Stimulated activated naive B cell treated with anti-CD40 and anti-IgM and Interleukin-4, amounts not matched to agents 10 μg/mL and 1 μg/mL and 100 μg/mL, for 72 hours (primary cell): ENCODE measurements around the gene SCYL3.
A peak's percentile ranks its signal among the peaks of the same experiment; 100 is the strongest.
"Not testable (repeated sequence)": the region's sequence is repeated elsewhere in the genome, so short reads cannot be mapped to it uniquely, and the experiment has no call there.

Experiments used
- ATAC-seq, 2 donors: fragments of 150-1000 bp; cut with Tn5 transposase; replicated peaks; 2 replicates each; pipeline ENCODE4 v1.10.0; 2021; ENCODE audit warnings: moderate library complexity in 1 of 2
- DNase-seq: peaks from one replicate; pipeline ENCODE4 v3.0.0; 2021
- H3K27ac Mint-ChIP-seq: one replicate; pipeline ENCODE4 v1.8.0; 2022; ENCODE audit warnings: mild to moderate bottlenecking, mixed read lengths
- H3K27me3 Mint-ChIP-seq, 2 donors: one replicate each; pipeline ENCODE4 v1.8.0; 2022; ENCODE audit warnings: mixed read lengths in 2 of 2
- H3K36me3 Mint-ChIP-seq, 2 donors: one replicate each; pipeline ENCODE4 v1.8.0; 2022; ENCODE audit warnings: mixed read lengths in 2 of 2, mild to moderate bottlenecking in 1 of 2
- H3K4me1 Mint-ChIP-seq, 2 donors: one replicate each; pipeline ENCODE4 v1.8.0; 2022; ENCODE audit warnings: mixed read lengths in 2 of 2, mild to moderate bottlenecking in 1 of 2
- H3K4me3 Mint-ChIP-seq, 2 donors: one replicate each; pipeline ENCODE4 v1.8.0; 2022; ENCODE audit warnings: mild to moderate bottlenecking in 2 of 2, mixed read lengths in 2 of 2, moderate library complexity in 1 of 2
- H3K9me3 Mint-ChIP-seq, 2 donors: one replicate each; pipeline ENCODE4 v1.8.0; 2022; ENCODE audit warnings: mixed read lengths in 2 of 2, mild to moderate bottlenecking in 1 of 2

The SCYL3 gene

GRCh38 chr1:169871988-169872387, 21.7 kb downstream of the SCYL3 start:
- H3K27me3 Mint-ChIP-seq, DNase-seq, H3K9me3 Mint-ChIP-seq, H3K4me3 Mint-ChIP-seq, ATAC-seq: not testable (repeated sequence)
- H3K27ac Mint-ChIP-seq, result peak overlapping the region; percentile 56
- H3K36me3 Mint-ChIP-seq, result peaks cover 55 to 74% of the 10 kb centered on the region in 2 donors
- H3K4me1 Mint-ChIP-seq, result peaks cover 16 to 33% of the 10 kb centered on the region in 2 donors

GRCh38 chr1:169869426-169869825, 24.3 kb downstream of the SCYL3 start:
- Mint-ChIP-seq H3K9me3 (peaks cover 8 to 9% of the 10 kb centered on the region in 2 donors), H3K27ac (no peak overlapping the region), H3K27me3 (no peaks in the 10 kb centered on the region), H3K36me3 (peaks cover 54 to 77% of the 10 kb centered on the region in 2 donors), H3K4me3 (no peak overlapping the region), H3K4me1 (peaks cover 14 to 22% of the 10 kb centered on the region in 2 donors)
- ATAC-seq (no peak), DNase-seq (no peak)

GRCh38 chr1:169868978-169869377, 24.7 kb downstream of the SCYL3 start:
- Mint-ChIP-seq H3K4me1 (peaks cover 9 to 18% of the 10 kb centered on the region in 2 donors), H3K36me3 (peaks cover 54 to 77% of the 10 kb centered on the region in 2 donors), H3K9me3 (peaks cover 6 to 9% of the 10 kb centered on the region in 2 donors), H3K27me3 (no peaks in the 10 kb centered on the region), H3K4me3 (no peak overlapping the region), H3K27ac (no peak overlapping the region)
- DNase-seq (no peak), ATAC-seq (no peak)

GRCh38 chr1:169867012-169867675, 26.6 kb downstream of the SCYL3 start:
- Mint-ChIP-seq H3K27ac (no peak overlapping the region), H3K36me3 (peaks cover 50 to 70% of the 10 kb centered on the region in 2 donors)

GRCh38 chr1:169866577-169866976, 27.1 kb downstream of the SCYL3 start:
- Mint-ChIP-seq H3K4me3 (no peak overlapping the region), H3K9me3 (peaks cover 0 to 2% of the 10 kb centered on the region in 2 donors), H3K4me1 (peaks cover 4 to 5% of the 10 kb centered on the region in 2 donors), H3K27me3 (no peaks in the 10 kb centered on the region), H3K36me3 (peaks cover 45 to 67% of the 10 kb centered on the region in 2 donors), H3K27ac (no peak overlapping the region)
- ATAC-seq, result no peak
- no peak for DNase-seq

More at GRCh38 chr1:169867012-169867675, 26.6 kb downstream of the SCYL3 start:
- DNase-seq (no peak), ATAC-seq (no peak)
- Mint-ChIP-seq H3K27me3 (no peaks in the 10 kb centered on the region), H3K4me3 (no peak overlapping the region), H3K4me1 (peaks cover 5% of the 10 kb centered on the region in 2 donors), H3K9me3 (peaks cover 0 to 2% of the 10 kb centered on the region in 2 donors)

GRCh38 chr1:169864531-169864930, 29.2 kb downstream of the SCYL3 start:
- not testable (repeated sequence) for H3K4me3 Mint-ChIP-seq, H3K27ac Mint-ChIP-seq, H3K9me3 Mint-ChIP-seq, DNase-seq, H3K27me3 Mint-ChIP-seq, ATAC-seq
- Mint-ChIP-seq H3K36me3 (peaks cover 52 to 71% of the 10 kb centered on the region in 2 donors), H3K4me1 (peaks cover 7 to 18% of the 10 kb centered on the region in 2 donors)

GRCh38 chr1:169860750-169861149, 32.9 kb downstream of the SCYL3 start:
- Mint-ChIP-seq H3K4me3 (no peak overlapping the region), H3K27ac (peak overlapping the region; percentile 3), H3K27me3 (no peaks in the 10 kb centered on the region), H3K9me3 (peaks cover 0 to 3% of the 10 kb centered on the region in 2 donors), H3K4me1 (peaks cover 10 to 21% of the 10 kb centered on the region in 2 donors), H3K36me3 (peaks cover 44 to 51% of the 10 kb centered on the region in 2 donors)
- ATAC-seq (peak; percentile 19 to 25), DNase-seq (no peak)

GRCh38 chr1:169860187-169860586, 33.5 kb downstream of the SCYL3 start:
- Mint-ChIP-seq H3K27ac (peak overlapping the region; percentile 84), H3K36me3 (peaks cover 39 to 51% of the 10 kb centered on the region in 2 donors), H3K4me3 (no peak overlapping the region), H3K27me3 (no peaks in the 10 kb centered on the region), H3K9me3 (peaks cover 0 to 3% of the 10 kb centered on the region in 2 donors), H3K4me1 (peaks cover 14 to 27% of the 10 kb centered on the region in 2 donors)
- ATAC-seq (peak; percentile 97 to 99), DNase-seq (peak; percentile 17)

GRCh38 chr1:169859001-169859400, 34.7 kb downstream of the SCYL3 start:
- DNase-seq, result no peak
- Mint-ChIP-seq H3K27ac (no peak overlapping the region), H3K36me3 (peaks cover 34 to 46% of the 10 kb centered on the region in 2 donors)

GRCh38 chr1:169858467-169858866, 35.2 kb downstream of the SCYL3 start:
- Mint-ChIP-seq H3K27ac (no peak overlapping the region), H3K36me3 (peaks cover 33 to 47% of the 10 kb centered on the region in 2 donors), H3K4me1 (peaks cover 16 to 28% of the 10 kb centered on the region in 2 donors), H3K9me3 (peaks cover 0 to 3% of the 10 kb centered on the region in 2 donors), H3K27me3 (no peaks in the 10 kb centered on the region), H3K4me3 (no peak overlapping the region)
- ATAC-seq (no peak), DNase-seq (no peak)

More at GRCh38 chr1:169859001-169859400, 34.7 kb downstream of the SCYL3 start:
- ATAC-seq, result no peak
- Mint-ChIP-seq H3K4me3 (no peak overlapping the region), H3K9me3 (peaks cover 0 to 3% of the 10 kb centered on the region in 2 donors), H3K4me1 (peaks cover 14 to 28% of the 10 kb centered on the region in 2 donors), H3K27me3 (no peaks in the 10 kb centered on the region)

GRCh38 chr1:169853341-169853740, 40.4 kb downstream of the SCYL3 start:
- H3K27me3 Mint-ChIP-seq, result no peaks in the 10 kb centered on the region
- peaks cover 9 to 10% of the 10 kb centered on the region in 2 donors for H3K4me1 Mint-ChIP-seq
- ATAC-seq (no peak), DNase-seq (no peak)
- no peak overlapping the region for H3K4me3 Mint-ChIP-seq
- peaks cover 31 to 38% of the 10 kb centered on the region in 2 donors for H3K36me3 Mint-ChIP-seq
- H3K27ac Mint-ChIP-seq, result peak overlapping the region; percentile 59
- no peaks in the 10 kb centered on the region for H3K9me3 Mint-ChIP-seq

- H3K36me3 Mint-ChIP-seq, result peaks cover 43 to 45% of the 10 kb centered on the region in 2 donors
Observed at GRCh38 chr1:169849346-169850022, 44.2 kb downstream of the SCYL3 start.

GRCh38 chr1:169848456-169848855, 45.2 kb downstream of the SCYL3 start:
- Mint-ChIP-seq H3K4me3 (no peak overlapping the region), H3K27ac (no peak overlapping the region), H3K4me1 (peaks cover 0 to 1% of the 10 kb centered on the region in 2 donors), H3K36me3 (peaks cover 44 to 49% of the 10 kb centered on the region in 2 donors), H3K9me3 (no peaks in the 10 kb centered on the region), H3K27me3 (no peaks in the 10 kb centered on the region)
- DNase-seq, result no peak
- no peak for ATAC-seq

More at GRCh38 chr1:169849346-169850022, 44.2 kb downstream of the SCYL3 start:
- DNase-seq (no peak), ATAC-seq (no peak)
- Mint-ChIP-seq H3K4me3 (no peak overlapping the region), H3K4me1 (peaks cover 0 to 3% of the 10 kb centered on the region in 2 donors), H3K27me3 (no peaks in the 10 kb centered on the region), H3K9me3 (no peaks in the 10 kb centered on the region), H3K27ac (no peak overlapping the region)

- Mint-ChIP-seq H3K4me1 (no peaks in the 10 kb centered on the region), H3K9me3 (peaks cover 7% of the 10 kb centered on the region in 2 donors), H3K36me3 (peaks cover 48 to 54% of the 10 kb centered on the region in 2 donors), H3K27me3 (no peaks in the 10 kb centered on the region), H3K4me3 (no peak overlapping the region), H3K27ac (no peak overlapping the region)
- no peak for ATAC-seq
- no peak for DNase-seq
Observed at GRCh38 chr1:169844941-169845608, 48.6 kb downstream of the SCYL3 start.
